ENCODE results near the gene ITLN1. TPM values are rescaled to one million over a fixed set of nuclear protein-coding genes. Genes with fewer than 3 reads are reported as not detected.

Gene ITLN1
- total and polyA plus RNA-seq, 4 donors: 0.86 to 110 (median 2.5) TPM

- 41 to 68% methylated on average over 11 of the region's 11 CpGs for WGBS, 2 donors
- no peak overlapping the region for H3K9ac ChIP-seq (ENCODE audit: insufficient read depth in 1 of 2, low read length in 2 of 2)
- DNase-seq (no peak), ATAC-seq (ENCODE audit: insufficient read depth, low FRiP score) (no peak)
- no peaks in the 10 kb centered on the region for H3K9me3 ChIP-seq (ENCODE audit: control insufficient read depth in 4 of 4, insufficient read depth in 3 of 4, low read length in 3 of 4)
- TF ChIP-seq, protein P1, sequence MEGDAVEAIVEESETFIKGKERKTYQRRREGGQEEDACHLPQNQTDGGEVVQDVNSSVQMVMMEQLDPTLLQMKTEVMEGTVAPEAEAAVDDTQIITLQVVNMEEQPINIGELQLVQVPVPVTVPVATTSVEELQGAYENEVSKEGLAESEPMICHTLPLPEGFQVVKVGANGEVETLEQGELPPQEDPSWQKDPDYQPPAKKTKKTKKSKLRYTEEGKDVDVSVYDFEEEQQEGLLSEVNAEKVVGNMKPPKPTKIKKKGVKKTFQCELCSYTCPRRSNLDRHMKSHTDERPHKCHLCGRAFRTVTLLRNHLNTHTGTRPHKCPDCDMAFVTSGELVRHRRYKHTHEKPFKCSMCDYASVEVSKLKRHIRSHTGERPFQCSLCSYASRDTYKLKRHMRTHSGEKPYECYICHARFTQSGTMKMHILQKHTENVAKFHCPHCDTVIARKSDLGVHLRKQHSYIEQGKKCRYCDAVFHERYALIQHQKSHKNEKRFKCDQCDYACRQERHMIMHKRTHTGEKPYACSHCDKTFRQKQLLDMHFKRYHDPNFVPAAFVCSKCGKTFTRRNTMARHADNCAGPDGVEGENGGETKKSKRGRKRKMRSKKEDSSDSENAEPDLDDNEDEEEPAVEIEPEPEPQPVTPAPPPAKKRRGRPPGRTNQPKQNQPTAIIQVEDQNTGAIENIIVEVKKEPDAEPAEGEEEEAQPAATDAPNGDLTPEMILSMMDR (IDR thresholded peaks at IDR 0.05; ENCODE audit: control extremely low read depth, extremely low read depth): no peak
- H3K4me3 ChIP-seq: no peak overlapping the region
- H3K4me1 ChIP-seq (ENCODE audit: control insufficient read depth in 5 of 5, insufficient read depth in 5 of 5, low read length in 5 of 5): peaks cover 0 to 1% (median 0%) of the 10 kb centered on the region in 5 donors
- no peaks in the 10 kb centered on the region for H3K27me3 ChIP-seq (ENCODE audit: control insufficient read depth in 3 of 3, insufficient read depth in 3 of 3, low read length in 2 of 3)
- no peaks in the 10 kb centered on the region for H3K36me3 ChIP-seq (ENCODE audit: control insufficient read depth in 4 of 4, insufficient read depth in 4 of 4, low read length in 4 of 4)
- no peak overlapping the region for H3K27ac ChIP-seq (ENCODE audit: low read depth in 1 of 2, low read length in 1 of 2)
These were observed 21.8 kb downstream of the ITLN1 start for GRCh38 chr1:160863061-160863773.

DNA sequence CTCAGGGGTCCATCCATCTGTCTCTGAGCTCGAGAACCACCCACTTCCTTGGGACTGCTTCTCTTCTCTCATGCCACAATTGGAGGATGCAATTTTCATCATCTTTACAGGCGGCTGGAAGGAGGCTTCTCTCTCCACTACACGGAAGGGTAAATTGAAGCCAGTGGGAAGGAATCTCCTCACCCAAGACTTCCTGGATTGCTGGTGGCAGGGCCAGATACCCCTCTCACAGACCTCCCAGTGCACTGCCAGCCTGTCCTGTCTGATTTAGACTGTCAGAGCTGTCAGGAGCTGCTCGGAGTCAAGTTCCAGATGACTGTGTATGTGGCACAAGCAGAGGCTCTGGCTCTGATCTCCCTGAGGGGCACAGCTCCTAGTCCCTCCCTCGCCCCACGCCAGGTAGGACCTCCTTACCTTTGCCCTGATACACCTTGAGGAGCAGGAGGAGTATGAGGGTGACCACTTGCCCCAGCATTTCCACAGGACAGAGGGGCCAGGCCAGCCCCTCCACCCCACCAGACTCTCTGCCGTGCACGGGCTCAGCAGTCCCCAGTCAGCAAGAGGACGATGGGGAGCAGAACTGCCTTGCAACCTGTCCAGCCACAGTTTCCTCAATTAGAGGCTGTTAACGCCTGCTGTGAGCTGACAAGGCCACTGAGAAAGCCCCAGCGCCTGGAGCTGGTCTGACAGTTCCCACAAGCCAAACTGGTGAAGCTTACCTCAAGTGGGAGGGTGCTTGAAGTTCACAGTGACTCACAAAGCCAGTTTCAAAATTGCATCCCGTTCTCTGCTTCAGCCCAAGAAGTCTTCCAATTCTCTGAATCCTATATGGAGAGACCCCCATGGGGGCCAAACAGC is 22.5 kb downstream of the ITLN1 start, which contains the start of gene CD244:
TSS of gene CD244 (minus strand) at position 685 of the 858 bp plus-strand sequence. CDS start at position 475, 210 bp downstream.
- no peak within 1 kb of the TSS for H3K27ac ChIP-seq (ENCODE audit: low read depth in 1 of 2, low read length in 1 of 2)
- 18 to 39% methylated on average over 12 of the region's 12 CpGs for WGBS, 2 donors
- H3K9ac ChIP-seq (ENCODE audit: insufficient read depth in 1 of 2, low read length in 2 of 2): no peak within 1 kb of the TSS
- H3K27me3 ChIP-seq (ENCODE audit: control insufficient read depth in 3 of 3, insufficient read depth in 3 of 3, low read length in 2 of 3): no peaks in the 10 kb centered on the region
- DNase-seq: peak in 2 of 3 donors; percentile 10 to 16
- no peak within 1 kb of the TSS for H3K4me3 ChIP-seq
- H3K9me3 ChIP-seq (ENCODE audit: control insufficient read depth in 4 of 4, insufficient read depth in 3 of 4, low read length in 3 of 4): no peaks in the 10 kb centered on the region
- H3K36me3 ChIP-seq (ENCODE audit: control insufficient read depth in 4 of 4, insufficient read depth in 4 of 4, low read length in 4 of 4): no peaks in the 10 kb centered on the region
- TF ChIP-seq, protein P1 (IDR thresholded peaks at IDR 0.05; ENCODE audit: control extremely low read depth, extremely low read depth): no peak
- peaks cover 0 to 1% (median 0%) of the 10 kb centered on the region in 5 donors for H3K4me1 ChIP-seq (ENCODE audit: control insufficient read depth in 5 of 5, insufficient read depth in 5 of 5, low read length in 5 of 5)
- ATAC-seq (ENCODE audit: insufficient read depth, low FRiP score): peak; percentile 23

DNA sequence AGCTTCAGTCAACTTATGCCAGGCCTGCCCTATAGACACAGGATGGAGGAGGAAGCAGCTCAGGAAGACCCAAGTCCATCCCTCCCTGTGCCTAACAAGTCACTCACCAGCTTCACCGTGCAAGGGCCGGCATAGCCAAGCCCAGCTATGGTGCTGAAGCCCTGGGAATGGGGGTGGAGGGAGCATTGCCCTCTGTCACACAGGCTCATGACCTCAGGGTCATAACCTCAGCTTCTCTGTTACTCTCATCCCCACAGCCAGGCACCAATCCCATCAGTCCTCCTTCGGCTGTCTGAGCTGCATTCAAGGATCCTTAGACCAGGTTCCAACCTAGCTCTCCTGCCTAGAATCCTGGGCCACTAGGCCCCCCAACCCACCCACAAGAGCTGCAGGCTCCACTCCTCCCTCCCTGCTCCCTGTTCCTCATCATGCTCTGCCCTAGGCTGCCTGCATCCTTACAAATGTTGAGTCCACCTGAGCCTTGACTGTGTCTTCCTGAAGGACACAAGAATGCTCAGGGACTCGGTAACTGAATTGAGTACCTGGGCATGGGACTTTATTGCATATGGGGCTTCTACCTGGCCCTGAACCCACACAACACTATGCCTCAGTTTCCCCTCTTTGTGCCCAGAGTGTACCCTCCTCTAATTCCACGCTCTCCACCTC is 24.0 kb downstream of the ITLN1 start:
- no peak overlapping the region for H3K4me3 ChIP-seq
- 54 to 63% methylated on average over 5 of the region's 5 CpGs for WGBS, 2 donors

More for the DNA sequence above, 24.0 kb downstream of the ITLN1 start:
- H3K27me3 ChIP-seq (ENCODE audit: control insufficient read depth in 3 of 3, insufficient read depth in 3 of 3, low read length in 2 of 3): no peaks in the 10 kb centered on the region
- TF ChIP-seq, protein P1 (IDR thresholded peaks at IDR 0.05; ENCODE audit: control extremely low read depth, extremely low read depth): no peak
- no peak overlapping the region for H3K9ac ChIP-seq (ENCODE audit: insufficient read depth in 1 of 2, low read length in 2 of 2)
- no peaks in the 10 kb centered on the region for H3K36me3 ChIP-seq (ENCODE audit: control insufficient read depth in 4 of 4, insufficient read depth in 4 of 4, low read length in 4 of 4)
- H3K27ac ChIP-seq (ENCODE audit: low read depth in 1 of 2, low read length in 1 of 2): no peak overlapping the region
- no peaks in the 10 kb centered on the region for H3K9me3 ChIP-seq (ENCODE audit: control insufficient read depth in 4 of 4, insufficient read depth in 3 of 4, low read length in 3 of 4)
- DNase-seq (no peak), ATAC-seq (ENCODE audit: insufficient read depth, low FRiP score) (no peak)
- peaks cover 0 to 1% (median 0%) of the 10 kb centered on the region in 5 donors for H3K4me1 ChIP-seq (ENCODE audit: control insufficient read depth in 5 of 5, insufficient read depth in 5 of 5, low read length in 5 of 5)
